Adrenal gland (tissue), 12 donors: ENCODE data around the gene ANK2. TPM values are rescaled to one million over a fixed set of nuclear protein-coding genes. Genes with fewer than 3 reads are reported as not detected.

Experiments
- DNase-seq, 7 donors: peaks; one replicate each; pipeline ENCODE4 v3.0.0-alpha.2; 2019 to 2020
- H3K27ac ChIP-seq, 5 donors: fragments of 200-600 bp; sonication (generic) in 4 of 5; 1 replicate in 3 of 5; 2 replicates in 2 of 5; pipeline versions ENCODE4 v1.5.1 to v1.8.0; 2016 to 2020; ENCODE audit warnings: mild to moderate bottlenecking in 1 of 5
- H3K27me3 ChIP-seq: fragments of 200-600 bp; 2 replicates; pipeline ENCODE4 v1.8.0; 2021
- H3K36me3 ChIP-seq, 2 donors: fragments of 200-600 bp; replicated peaks in 1 of 2; 1 replicate in 1 of 2; 2 replicates in 1 of 2; pipeline versions ENCODE4 v1.5.1 to v1.8.0; 2018 to 2022
- H3K4me1 ChIP-seq, 2 donors: fragments of 200-600 bp; replicated peaks in 1 of 2; 1 replicate in 1 of 2; 2 replicates in 1 of 2; pipeline versions ENCODE4 v1.5.1 to v1.8.0; 2018 to 2021
- H3K4me3 ChIP-seq, 4 donors: fragments of 200-600 bp; sonication (generic) in 3 of 4; one replicate each; pipeline ENCODE4 v1.5.1; 2016 to 2018
- H3K9me3 ChIP-seq, 3 donors: fragments of 200-600 bp; sonication (generic) in 1 of 3; replicated peaks in 1 of 3; 1 replicate in 2 of 3; 2 replicates in 1 of 3; pipeline versions ENCODE4 v1.5.1 to v1.8.0; 2016 to 2021
- POLR2A ChIP-seq, 2 donors: fragments of 450-650 bp; IDR thresholded peaks; one replicate each; pipeline ENCODE4 v1.6.1; 2017; ENCODE audit warnings: antibody characterized with exemption in 2 of 2, mild to moderate bottlenecking in 2 of 2, moderate library complexity in 1 of 2
- WGBS, 4 donors: extraction: QIAGEN DNeasy Blood & Tissue Kit in 2 of 4; methylation state at CpG; one replicate each; pipeline versions ENCODE4 v1.1.5 to v1.1.7; 2013 to 2017; 5-methylcytosine and 5-hydroxymethylcytosine counted together
- intact Hi-C, 2 donors: fragments of 100-400 bp; cut with DNase I; formaldehyde crosslinking; loops; one replicate each; pipeline versions ENCODE4 v1.14.1 to v1.15.0; 2022 to 2023
- polyA plus RNA-seq, 3 donors: library from polyadenylated mRNA; stranded (reverse); fragments of 200-250 nt in 2 of 3; fragments of 350-450 nt in 1 of 3; fragmentation: Illumina TruSeq in 1 of 3; extraction: RNeasy Lipid Tissue Mini Kit (QIAGEN cat#74804) in 1 of 3; gene quantifications; one replicate each; pipeline ENCODE4 v1.2.3, GENCODE V29; 2013 to 2014
- total RNA-seq, 9 donors: library from RNA; depleted of rRNA in 4 of 9; stranded (reverse); fragments of >200 nt in 4 of 9; fragments of 120-200 nt in 1 of 9; fragmentation: NEBNext Ultra II Directional in 1 of 9; extraction: Animal tissue kit (Norgen Biotek cat#: 25700) in 1 of 9; gene quantifications; one replicate each; pipeline versions ENCODE4 v1.1.0 to v1.2.4, GENCODE V29; 2013 to 2023
- TF ChIP-seq, protein P1 (sequence below), 6 experiments: fragments of 450-650 bp in 4 of 6; fragments of 200-600 bp in 2 of 6; sonication (generic) in 1 of 6; IDR thresholded peaks; 1 replicate in 5 of 6; 2 replicates in 1 of 6; pipeline versions ENCODE4 v1.5.1 to v1.8.0; 2016 to 2021; ENCODE audit warnings: antibody characterized with exemption in 6 of 6, mild to moderate bottlenecking in 2 of 6, moderate library complexity in 1 of 6
- donor health status: healthy with polysubstance abuse.
- donor health status: Bipolar disorder and iron deficiency.
- donor health status: DM: yes; HTN: yes; CAD: no.
- donor health status: DM: no; HTN: no; CAD: no.
- donor health status: DM: no; HTN: no; CAD: no.
- donor health status: DM: yes; HTN: yes; CAD: no.

Gene ANK2
- total and polyA plus RNA-seq, 12 donors: 6.5 to 229 (median 56.1) TPM

GRCh38 chr4:113209652-113210320, 160.3 kb downstream of the ANK2 start:
- H3K36me3 ChIP-seq: no peaks in the 10 kb centered on the region
- TF ChIP-seq POLR2A (IDR thresholded peaks at IDR 0.05): no peak
- TF ChIP-seq, protein P1, sequence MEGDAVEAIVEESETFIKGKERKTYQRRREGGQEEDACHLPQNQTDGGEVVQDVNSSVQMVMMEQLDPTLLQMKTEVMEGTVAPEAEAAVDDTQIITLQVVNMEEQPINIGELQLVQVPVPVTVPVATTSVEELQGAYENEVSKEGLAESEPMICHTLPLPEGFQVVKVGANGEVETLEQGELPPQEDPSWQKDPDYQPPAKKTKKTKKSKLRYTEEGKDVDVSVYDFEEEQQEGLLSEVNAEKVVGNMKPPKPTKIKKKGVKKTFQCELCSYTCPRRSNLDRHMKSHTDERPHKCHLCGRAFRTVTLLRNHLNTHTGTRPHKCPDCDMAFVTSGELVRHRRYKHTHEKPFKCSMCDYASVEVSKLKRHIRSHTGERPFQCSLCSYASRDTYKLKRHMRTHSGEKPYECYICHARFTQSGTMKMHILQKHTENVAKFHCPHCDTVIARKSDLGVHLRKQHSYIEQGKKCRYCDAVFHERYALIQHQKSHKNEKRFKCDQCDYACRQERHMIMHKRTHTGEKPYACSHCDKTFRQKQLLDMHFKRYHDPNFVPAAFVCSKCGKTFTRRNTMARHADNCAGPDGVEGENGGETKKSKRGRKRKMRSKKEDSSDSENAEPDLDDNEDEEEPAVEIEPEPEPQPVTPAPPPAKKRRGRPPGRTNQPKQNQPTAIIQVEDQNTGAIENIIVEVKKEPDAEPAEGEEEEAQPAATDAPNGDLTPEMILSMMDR (IDR thresholded peaks at IDR 0.05): no peak
- no peaks in the 10 kb centered on the region for H3K9me3 ChIP-seq
- H3K27me3 ChIP-seq: no peaks in the 10 kb centered on the region
- 80 to 89% (median 86%) methylated on average over 3 of the region's 3 CpGs for WGBS, 4 donors
- intact Hi-C loops: no loop called here
- peaks cover 0 to under 1% of the 10 kb centered on the region in 2 donors for H3K4me1 ChIP-seq
- DNase-seq: no peak
- no peak overlapping the region for H3K4me3 ChIP-seq
- no peak overlapping the region for H3K27ac ChIP-seq

DNA sequence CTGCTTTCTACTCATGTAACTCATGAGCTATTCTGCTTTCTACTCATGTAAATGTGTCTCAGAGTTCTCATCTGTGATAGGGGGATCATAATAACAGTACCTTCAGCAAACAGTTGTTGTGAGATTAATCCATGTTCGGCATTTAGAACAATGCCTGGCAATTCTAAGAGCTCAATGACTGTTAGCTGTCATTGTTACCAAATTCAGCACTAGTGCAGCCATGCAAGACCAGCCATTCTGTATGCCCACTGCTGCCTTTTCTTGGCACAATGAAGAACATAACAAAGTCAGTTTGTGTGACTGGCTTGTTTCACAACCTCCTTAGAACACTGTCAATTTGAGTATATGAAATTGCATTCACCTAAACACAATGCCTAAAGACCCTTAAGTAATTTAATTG, 163.2 kb downstream of the ANK2 start:
- intact Hi-C loops: no loop called here
- no peak for TF ChIP-seq POLR2A (IDR thresholded peaks at IDR 0.05)
- TF ChIP-seq, protein P1 (IDR thresholded peaks at IDR 0.05): no peak
- Histone ChIP-seq H3K27me3 (no peaks in the 10 kb centered on the region), H3K36me3 (no peaks in the 10 kb centered on the region), H3K4me1 (peaks cover 0 to 5% of the 10 kb centered on the region in 2 donors), H3K4me3 (no peak overlapping the region), H3K27ac (no peak overlapping the region), H3K9me3 (no peaks in the 10 kb centered on the region)
- DNase-seq: no peak
- WGBS, 4 donors: 89 to 96% (median 93%) methylated on average over 1 of the region's 1 CpG

DNA sequence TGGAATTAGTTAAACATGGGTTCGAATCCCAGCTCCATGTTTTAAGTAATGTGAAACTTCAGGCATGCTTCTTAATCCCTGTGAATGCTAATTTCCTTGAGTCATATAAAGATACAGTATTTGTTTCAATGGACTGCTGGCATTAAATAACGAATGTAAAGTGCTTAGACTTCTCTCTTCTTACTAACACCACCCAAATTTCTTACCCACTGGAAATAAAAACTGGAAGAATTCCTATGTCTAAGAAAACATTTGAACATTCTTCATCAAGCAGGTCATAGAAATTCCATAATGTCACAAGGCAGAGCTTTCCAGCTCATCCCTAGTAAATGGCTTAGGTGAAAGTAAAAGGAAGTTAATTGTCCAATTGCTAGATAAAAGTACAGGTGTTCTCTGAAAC, 172.5 kb downstream of the ANK2 start:
- TF ChIP-seq POLR2A (IDR thresholded peaks at IDR 0.05): no peak
- TF ChIP-seq, protein P1 (IDR thresholded peaks at IDR 0.05): no peak
- intact Hi-C loops: no loop called here
- no peak for DNase-seq
- WGBS, 4 donors: 74 to 85% (median 76%) methylated on average over 2 of the region's 2 CpGs
- Histone ChIP-seq H3K4me3 (no peak overlapping the region), H3K9me3 (no peaks in the 10 kb centered on the region), H3K27ac (no peak overlapping the region), H3K27me3 (no peaks in the 10 kb centered on the region), H3K4me1 (no peaks in the 10 kb centered on the region), H3K36me3 (no peaks in the 10 kb centered on the region)

GRCh38 chr4:113222471-113222870, 173.0 kb downstream of the ANK2 start:
- no peak overlapping the region for H3K4me3 ChIP-seq
- 63 to 79% (median 71%) methylated on average over 2 of the region's 2 CpGs for WGBS, 4 donors
- no peaks in the 10 kb centered on the region for H3K4me1 ChIP-seq
- H3K27me3 ChIP-seq: no peaks in the 10 kb centered on the region
- no peaks in the 10 kb centered on the region for H3K9me3 ChIP-seq
- no peaks in the 10 kb centered on the region for H3K36me3 ChIP-seq
- DNase-seq: no peak
- H3K27ac ChIP-seq: no peak overlapping the region
- intact Hi-C loops: no loop called here
- TF ChIP-seq POLR2A (IDR thresholded peaks at IDR 0.05): no peak
- TF ChIP-seq, protein P1 (IDR thresholded peaks at IDR 0.05): no peak
